HG02884 (cell line): ENCODE data around the gene C1QTNF2.
"Not testable (repeated sequence)": the region's sequence is repeated elsewhere in the genome, so short reads cannot be mapped to it uniquely, and the experiment has no call there.

Experiments used
- ATAC-seq: cut with Tn5 transposase; IDR thresholded peaks from one replicate; pipeline ENCODE4 v1.9.1; 2021; ENCODE audit warnings: mild to moderate bottlenecking, moderate library complexity; ENCODE audit not compliant: unreplicated experiment

C1QTNF2 gene

DNA sequence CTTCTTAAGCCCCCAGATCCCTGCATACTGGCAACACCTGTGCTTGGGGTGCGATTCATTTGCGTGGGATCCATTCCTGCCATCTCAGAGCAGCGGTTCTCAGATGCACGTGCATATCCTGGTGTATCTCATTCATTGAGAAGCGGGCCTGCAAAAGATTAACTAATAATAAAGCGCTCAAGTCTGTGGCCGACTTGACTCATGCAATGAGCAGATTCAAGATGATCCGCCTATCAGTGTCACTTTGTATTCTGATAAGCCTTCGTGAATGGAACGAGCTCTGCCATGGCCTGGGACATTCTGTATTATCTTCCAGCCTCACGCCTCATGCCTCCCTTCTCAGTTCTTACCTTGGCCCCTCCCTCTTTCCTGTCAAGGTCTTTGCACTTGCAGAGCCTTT is 22.3 kb downstream of the C1QTNF2 start:
- no peak for ATAC-seq

DNA sequence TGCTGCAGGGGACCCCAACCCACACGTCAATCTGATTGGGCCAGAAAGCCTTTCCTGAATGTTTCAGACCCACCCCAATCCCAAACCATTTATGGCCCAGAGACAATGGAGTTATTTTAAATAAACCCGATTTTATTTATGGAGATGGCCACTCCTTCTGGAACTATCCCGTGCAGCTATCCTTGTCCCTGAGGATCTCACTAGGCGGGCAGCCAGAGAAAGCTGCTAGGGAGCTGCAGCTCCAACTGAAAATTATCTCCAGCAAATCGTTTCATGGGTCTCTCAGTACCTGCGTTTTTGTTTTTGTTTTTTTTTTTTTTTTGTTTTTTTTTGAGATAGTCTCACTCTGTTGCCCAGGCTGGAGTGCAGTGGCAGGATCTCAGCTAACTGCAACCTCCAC is 23.0 kb downstream of the C1QTNF2 start:
- no peak for ATAC-seq

DNA sequence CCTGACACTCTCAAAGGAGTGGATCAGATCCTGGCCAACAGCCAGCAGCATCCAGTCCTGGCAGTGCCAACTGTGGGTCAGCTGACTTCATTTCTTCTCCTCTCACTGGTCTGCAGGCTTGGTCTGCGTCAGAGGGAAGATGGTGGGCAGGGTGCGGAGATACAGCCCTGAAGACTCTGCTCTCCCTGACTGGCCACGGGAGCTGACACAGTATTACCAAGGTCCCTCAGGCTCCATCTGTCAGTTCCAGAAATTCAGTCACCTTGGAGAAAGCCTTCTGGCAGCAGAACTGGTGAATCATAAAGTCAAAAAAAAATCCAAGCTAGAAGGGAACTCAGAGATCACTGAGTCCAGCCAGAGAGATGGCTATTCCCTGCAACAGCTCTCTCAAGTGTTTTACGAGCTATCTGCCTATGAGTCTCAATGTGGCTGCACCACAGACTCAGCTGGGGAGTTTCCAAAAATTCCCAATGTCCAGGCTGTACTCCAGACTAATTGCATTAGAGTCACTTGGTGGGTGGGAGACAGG is 27.9 kb downstream of the C1QTNF2 start:
- ATAC-seq = no peak

DNA sequence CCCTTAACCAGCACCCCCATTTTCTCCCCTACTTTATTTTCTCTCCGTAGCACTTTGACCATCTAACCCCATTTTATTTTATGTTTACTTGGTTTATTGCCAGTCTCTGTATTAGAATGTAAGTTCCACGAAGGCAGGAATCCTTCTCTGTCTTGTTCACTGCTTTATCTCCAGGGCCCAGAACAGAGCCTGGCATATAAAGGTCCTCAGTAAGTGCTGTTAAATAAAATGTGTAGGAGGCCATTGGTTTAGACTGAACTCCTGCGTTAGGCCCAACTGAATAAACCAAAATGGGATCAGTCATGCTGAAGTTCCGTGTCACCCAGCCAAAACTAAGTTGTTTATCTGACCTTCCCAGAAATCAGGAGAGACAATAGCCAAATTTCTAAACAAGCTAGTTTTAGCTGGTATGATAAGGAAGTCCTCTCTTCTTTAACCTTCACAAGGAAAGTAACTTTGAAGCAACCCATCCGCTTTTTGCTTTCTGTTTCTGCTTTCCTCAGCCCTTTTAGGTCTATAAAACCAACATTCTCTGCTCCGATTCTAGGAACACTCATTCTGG is 29.0 kb downstream of the C1QTNF2 start:
- ATAC-seq = no peak

DNA sequence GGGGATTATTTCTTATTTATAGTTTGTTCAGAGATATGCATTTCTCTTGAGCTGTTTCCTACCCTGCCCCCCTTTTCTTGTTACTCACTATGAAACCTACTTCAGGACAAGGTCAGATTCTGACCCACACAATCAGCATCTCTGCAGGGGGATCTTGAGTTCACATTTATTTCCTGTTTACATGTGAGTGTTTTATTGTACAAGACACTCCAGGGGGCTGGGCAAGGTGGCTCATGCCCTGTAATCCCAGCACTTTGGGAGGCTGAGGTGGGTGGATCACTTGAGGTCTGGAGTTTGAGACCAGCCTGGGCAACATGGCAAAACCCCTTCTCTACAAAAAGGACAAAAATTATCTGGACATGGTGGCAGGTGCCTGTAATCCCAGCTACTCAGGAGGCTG is 29.9 kb downstream of the C1QTNF2 start:
- ATAC-seq = not testable (repeated sequence)

DNA sequence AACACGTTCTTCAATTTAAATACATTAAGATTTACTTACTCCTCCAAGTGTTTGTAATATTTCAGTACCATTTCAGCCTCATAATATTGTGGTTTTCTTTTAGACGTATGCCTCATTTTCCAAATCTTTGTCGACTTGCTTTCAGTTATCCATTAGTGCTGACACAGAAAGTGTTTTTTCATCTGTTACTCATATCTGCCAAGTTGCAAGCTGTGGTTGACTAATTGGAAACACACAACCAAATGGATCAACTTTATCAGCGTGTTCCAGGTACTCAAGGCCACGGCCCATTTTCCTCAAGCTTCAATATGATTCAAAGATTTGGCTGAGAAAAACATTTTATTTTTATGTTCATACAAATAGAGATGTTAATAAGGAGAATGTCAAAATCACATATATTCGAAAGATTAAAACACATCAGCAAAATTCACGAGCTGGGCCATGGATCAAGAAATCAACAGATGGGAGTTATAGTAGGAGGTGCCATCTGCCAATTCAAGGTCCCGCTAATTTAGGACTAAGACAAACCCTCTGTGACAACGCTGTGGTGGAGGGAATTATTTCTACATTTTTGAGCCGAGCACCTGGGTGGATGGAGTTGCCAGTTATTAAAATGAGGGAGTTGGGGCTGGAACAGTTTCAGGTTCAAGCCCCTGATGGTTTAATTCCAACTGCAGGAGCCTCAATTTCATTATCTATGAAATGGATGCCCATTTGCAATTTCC is 30.9 kb downstream of the C1QTNF2 start:
- no peak for ATAC-seq

DNA sequence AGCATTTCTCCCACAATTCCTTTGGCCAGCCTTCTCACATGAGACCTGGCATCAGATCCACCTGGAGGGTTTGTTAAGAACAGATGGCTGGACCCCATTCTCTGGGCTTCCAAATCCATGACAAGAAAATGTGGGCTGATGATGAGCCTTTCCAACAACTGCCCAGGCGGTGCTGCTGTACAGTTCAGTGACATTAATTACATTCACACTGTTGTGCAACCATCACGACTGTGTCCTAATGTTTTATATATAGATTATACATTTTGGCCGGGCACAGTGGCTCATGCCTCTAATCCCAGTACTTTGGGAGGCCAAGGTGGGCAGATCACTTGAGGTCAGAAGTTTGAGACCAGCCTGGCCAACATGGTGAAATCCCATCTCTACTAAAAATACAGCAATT is 35.7 kb downstream of the C1QTNF2 start:
- not testable (repeated sequence) for ATAC-seq

DNA sequence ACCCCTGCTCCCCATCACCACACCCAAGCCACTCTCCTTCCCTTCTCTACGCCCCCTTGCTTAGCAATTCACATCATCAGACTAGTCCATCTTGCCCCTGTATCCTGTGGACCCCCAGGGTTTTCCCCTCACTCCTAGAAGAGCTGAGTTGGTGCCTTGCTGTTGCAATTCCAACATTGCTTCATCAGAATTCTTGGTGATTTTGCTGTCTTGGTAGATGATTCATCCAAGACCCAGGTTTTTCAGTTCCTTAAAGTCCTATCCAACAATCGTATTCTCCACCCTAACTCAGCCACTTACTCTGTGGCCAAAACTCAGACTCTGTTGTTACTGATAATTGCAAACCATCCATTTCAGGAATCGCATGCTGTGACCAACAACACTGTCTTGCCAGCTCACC is 36.7 kb downstream of the C1QTNF2 start:
- no peak for ATAC-seq

DNA sequence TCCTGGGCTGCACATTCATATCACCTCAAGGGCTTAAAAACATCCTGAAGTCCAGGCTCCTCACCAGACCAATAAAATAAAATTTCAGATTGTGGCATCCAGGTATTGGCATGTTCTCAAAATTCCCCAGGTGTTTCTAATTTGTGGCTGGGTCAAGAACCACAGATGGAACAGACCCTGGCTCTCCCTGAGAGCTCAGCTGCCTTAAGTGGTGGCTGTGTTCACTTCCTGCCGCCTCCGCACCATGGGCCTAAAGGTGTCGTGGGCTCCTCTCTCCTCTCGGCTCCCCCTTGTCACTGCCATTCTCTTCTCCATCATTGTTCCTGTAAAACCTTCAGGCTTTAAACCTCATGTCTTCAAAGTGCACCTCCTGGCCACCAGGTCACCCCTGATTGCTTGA is 40.2 kb downstream of the C1QTNF2 start:
- ATAC-seq = no peak

DNA sequence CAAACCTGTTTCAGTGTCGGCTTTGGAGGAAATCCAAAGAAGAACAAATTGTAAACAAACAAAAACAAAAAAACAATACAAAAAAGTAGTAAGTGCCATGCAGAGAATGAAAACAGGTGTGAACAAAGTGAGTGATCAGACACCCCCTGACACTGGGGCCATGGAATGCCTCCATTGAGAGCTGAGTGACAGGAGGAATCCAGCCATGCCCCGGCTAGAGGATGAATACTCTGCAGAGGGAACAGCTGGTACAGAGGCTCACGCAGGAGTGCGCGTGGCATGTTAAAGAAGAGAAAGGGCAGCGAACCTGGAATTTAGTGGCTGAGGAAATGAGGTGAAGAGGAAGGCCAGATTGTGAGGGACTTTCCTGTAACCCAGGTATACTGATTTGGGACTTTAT is 42.6 kb downstream of the C1QTNF2 start:
- no peak for ATAC-seq

DNA sequence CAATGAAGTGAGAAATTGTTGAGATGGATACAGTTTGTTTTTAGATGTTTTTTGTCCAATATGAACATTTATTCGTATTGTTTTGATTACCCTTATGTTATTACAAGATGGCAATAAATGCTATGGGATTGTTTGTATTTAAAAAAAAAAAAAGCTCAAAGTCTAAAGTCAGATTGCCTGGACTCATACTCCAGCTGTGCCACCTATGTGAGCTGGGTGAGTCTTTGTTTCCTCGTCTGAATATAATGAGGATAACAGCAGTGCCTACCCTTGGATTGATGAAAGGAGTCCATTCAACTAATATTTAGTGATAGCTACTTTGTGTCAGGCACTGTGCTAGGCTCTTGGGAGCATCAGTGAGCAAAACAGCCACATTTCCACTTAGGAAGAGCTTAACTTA is 43.4 kb downstream of the C1QTNF2 start:
- no peak for ATAC-seq

DNA sequence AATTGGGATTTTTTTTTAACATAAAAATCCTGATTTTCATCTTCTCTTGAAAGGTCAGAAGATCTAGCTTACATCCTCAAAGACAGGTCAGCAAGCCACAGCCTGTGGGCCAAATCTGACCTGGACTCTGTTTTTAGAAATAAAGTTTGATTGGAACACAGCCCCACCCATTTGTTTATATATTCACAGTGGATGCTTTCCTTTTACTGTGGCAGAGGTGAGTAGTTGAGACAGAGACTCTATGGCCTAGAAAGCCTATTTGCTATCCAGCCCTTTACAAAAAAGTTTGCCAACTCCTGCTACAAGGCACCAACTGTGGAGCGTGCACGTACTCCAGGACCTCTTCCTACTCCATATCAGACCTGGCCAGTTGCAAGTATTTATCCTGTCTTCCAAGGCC is 44.7 kb downstream of the C1QTNF2 start:
- ATAC-seq = no peak

DNA sequence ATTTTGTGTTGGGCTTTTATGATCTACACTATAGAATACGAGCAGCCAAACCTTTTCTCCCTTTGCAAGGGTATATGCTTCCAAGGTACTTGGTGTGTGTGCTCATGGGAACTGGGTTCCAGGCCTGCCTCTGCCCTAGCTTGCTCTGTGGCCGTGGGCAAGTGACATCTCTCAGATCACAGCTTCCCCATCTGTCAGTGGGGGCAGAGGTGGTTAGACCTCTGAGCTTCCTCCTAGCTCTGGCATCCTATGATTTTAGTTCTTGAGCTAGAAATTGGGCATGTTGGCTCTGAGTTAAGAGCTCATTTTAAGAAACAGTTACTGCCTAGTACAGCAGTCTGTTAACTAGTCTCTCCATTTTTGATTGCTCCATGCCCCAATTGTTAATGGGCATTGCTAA is 45.5 kb downstream of the C1QTNF2 start:
- no peak for ATAC-seq

DNA sequence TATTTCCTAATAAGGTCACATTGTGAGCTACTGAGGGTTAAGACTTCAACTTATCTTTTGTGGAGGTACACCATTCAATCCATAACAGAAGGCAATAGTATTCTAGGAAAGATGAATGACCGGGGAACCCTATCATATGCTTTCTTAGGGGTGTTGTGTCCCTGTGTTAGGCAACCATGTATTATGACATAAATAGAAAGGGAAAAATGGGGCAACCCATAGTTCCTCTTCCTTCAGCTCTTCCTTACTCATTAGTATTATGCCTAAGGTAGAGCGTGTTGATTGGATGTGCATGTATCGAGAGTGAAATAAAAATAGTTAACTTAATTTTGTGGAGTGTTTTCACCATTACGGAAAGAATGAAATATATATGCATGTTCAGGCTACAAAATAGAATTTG is 52.0 kb downstream of the C1QTNF2 start:
- ATAC-seq = no peak

DNA sequence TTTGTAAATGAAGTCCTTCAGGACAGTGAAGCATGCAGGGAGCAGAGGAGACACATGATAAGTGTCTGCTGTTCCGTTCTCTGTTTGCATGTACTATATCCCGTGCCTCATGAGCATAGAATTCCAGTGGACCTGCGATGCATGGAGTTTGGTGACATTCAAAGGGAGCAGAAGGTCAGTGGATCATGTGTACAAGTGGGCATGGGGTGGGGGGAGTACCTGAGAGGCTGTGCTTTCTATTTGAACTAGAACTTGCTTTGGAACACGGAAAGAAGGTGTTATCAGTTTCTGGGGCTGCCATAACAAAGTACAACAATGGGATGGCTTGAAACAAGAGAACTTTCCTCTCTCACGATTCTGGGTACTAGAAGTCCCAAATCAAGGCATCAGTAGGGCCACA is 53.0 kb downstream of the C1QTNF2 start:
- no peak for ATAC-seq

DNA sequence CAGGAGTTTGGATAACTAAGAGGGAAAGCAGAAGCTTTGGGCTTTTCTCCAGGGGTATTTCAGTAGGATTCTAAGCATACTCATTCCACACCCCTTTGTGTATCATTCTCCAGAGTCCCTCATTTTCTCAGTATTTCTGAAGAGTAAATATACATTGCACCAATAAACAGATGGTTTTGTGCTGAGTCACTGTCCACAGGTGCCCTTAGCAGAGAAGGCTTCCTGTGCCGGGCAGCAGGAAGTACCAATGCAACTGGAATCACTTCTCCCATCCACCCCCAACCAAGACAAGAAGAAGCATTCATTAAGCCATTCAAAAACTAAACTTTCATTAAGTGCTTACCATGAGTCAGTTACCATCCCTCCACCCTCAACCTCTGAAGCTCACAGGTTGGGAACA is 54.5 kb downstream of the C1QTNF2 start:
- no peak for ATAC-seq

DNA sequence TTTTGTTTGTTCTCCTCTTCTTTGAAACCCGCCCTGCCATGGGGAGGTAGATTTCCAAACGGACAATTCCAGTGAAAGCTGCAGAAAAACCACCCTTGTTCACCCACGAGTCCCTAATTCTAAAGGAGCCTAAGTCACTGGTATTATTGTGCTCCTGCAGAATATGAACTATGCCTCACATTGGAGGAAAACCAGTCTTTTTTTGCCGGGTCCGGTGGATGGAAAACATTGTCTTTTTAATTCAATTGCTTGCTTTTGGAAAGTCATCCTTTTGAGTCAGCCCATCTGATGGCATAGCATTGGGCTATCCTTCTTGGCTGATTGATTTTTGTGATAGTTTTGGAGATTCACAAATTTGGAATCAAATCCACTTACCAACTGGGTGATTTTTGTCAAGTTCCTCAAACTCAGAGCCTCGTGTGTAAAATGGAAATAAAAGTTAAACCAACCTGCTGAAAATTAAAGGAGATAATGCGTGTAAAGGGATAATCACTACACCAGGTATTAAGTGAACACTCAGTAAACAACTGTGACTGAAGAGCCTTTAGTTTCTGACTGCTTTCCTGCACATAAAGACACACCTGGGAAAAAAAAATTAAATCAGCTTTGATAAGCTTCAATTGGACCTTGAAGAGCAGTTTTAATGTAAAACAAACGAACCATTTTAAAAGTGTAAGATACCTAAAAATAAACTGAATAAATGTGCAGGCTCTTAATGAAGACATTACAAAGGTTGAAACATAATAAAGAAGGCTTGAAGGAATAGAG is 57.3 kb downstream of the C1QTNF2 start:
- no peak for ATAC-seq

DNA sequence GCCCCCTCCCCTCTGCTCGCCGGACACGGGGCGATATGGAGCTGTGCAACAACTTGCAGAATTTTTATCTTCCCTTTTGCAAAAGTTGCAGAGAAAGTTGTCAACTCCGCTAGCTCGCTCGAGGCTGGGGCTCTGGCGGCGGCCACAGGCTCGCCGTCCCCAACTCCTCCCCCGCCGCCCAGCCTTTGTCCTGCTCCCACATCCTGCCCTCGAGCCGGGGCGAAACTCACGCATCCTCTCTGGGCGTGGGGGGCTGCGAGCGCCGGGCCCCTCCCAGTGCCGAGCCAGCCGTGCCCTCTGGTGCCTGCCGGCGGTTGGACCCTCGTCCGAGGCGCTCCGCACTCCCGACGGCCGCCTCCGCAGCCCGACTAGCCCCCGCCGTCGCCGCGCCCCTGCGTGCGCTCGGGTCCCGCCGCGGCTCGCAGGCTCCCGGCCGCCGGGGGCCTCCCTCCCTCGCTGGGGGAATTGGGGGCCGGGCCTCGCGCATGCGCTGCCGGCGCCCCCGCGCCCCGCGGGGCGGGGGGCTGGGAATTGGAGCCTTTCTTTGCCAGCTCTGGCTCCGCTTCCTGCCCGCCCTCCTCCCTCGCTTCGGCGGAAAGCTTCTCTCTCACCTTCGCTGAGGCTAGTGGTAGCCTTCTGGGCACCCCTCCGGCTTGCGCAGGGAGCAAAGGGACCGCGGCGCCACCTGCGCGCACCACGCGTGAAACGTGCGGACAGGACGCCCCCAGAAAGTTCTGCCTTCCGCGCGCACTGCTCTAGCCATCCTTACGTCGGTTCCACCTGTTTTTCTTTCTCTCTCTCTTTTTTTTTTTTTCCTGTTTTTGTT is 58.1 kb downstream of the C1QTNF2 start, which contains the start of gene CCNJL:
Gene CCNJL (minus strand): TSS at position 431 of the 826 bp plus-strand sequence. CDS start 641 bp downstream, outside the sequence.
- ATAC-seq = peak; percentile 45

DNA sequence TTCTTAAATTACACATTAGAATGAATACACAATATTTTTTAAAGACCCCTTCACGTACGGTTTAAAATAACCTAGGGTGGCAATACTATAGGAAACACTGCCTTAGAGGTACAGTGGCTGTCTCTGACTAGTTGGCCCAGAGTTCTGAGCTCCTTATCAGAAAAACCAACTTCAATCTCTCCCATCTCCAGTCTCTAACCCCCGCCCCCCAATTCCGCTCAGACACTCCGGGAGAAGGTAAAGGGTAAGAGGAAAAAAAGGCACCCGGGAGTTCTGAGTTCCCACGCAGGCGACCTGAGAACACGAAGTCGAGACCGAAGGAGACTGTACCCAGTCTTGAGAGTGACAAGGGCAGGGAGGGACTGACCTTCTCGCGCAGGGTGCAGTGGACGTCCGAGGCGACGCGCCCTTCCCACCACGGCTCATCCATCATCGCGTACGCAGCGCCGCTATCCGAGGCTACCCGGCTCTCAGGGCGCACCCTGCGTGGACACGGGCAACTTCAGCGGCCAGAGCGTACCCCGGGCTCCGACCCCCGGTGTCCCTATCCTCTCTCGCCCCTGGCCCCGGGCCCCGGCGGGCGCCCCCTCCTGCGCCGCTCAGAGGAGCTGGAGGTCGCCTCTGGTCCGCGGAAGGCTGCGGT is 58.8 kb downstream of the C1QTNF2 start:
- ATAC-seq = no peak

DNA sequence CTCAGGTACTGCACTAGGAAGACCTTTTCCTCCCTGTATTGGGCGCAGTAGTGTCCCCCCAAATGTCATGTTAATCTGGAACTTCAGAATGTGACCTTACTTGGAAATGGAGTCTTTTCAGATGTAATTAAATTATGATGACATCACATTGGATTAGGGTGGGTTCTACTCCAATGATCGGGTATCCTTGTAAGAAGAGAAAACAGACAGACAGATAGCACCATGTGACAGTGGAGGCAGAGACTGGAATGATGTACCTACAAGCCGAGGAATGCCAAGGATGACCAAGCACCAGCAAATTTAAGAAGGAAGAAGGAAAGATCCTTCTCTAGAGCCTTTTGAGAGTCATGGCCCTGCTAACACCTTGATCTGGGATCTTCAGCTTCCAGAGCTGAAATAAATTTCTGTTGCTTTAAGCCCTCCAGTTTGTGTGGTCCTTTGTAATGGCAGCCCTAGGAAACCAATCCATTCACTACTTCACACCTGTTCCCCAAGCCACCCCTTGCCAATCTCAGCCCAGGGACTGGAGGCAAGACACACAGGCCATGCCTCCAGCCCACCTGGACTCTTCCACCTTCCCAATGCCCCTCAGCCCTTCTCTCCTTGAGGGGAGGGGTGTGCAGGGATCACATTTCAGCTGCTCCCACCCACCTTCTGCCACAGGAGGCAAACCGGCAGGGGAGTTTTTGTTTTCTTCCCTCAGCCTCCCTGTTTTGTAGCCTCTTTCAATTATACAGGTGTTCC is 59.7 kb downstream of the C1QTNF2 start:
- ATAC-seq = no peak
